K562 (cell line): ENCODE data around the gene NAT9. TPM values are rescaled to one million over a fixed set of nuclear protein-coding genes. Genes with fewer than 3 reads are reported as not detected.

Source experiments
- BRCA1 ChIP-seq, 2 experiments: fragments of 450-650 bp in 1 of 2; sonication (generic) in 1 of 2; formaldehyde crosslinking in 1 of 2; IDR thresholded peaks; 2 replicates each; pipeline versions ENCODE4 v1.5.0 to v1.6.1; 2017 to 2020; ENCODE audit warnings: mild to moderate bottlenecking in 1 of 2, missing genetic modification reagents in 1 of 2
- CBFA2T3 ChIP-seq: fragments of 450-650 bp; IDR thresholded peaks from 2 replicates; pipeline ENCODE4 v1.6.1; 2017
- CEBPB ChIP-seq: fragments of 450-650 bp; IDR thresholded peaks from 2 replicates; pipeline ENCODE4 v1.6.1; 2016; ENCODE audit warnings: missing genetic modification characterization, missing compliant biosample characterization
- CTCFL ChIP-seq: IDR thresholded peaks from 2 replicates; pipeline ENCODE4 v1.6.1; 2011; ENCODE audit warnings: borderline replicate concordance, low read depth, mild to moderate bottlenecking, moderate library complexity, low read length; ENCODE audit not compliant: insufficient read depth, poor library complexity, severe bottlenecking
- NFE2L1 ChIP-seq: fragments of 450-650 bp; IDR thresholded peaks from 2 replicates; pipeline ENCODE4 v1.6.1; 2016; ENCODE audit warnings: missing genetic modification characterization, low read depth, mild to moderate bottlenecking, missing compliant biosample characterization, moderate library complexity, borderline replicate concordance
- SAP30 ChIP-seq: fragments of 200-600 bp; sonication (generic); IDR thresholded peaks from 2 replicates; pipeline ENCODE4 v1.6.1; 2012; ENCODE audit warnings: borderline replicate concordance, low read depth, mild to moderate bottlenecking, moderate library complexity, low read length, control low read depth, inconsistent platforms; ENCODE audit not compliant: insufficient read depth, poor library complexity, severe bottlenecking
- VEZF1 ChIP-seq: fragments of 200-800 bp; sonication (Bioruptor generic); IDR thresholded peaks from 2 replicates; pipeline ENCODE4 v1.6.1; 2017; ENCODE audit warnings: missing genetic modification characterization, missing compliant biosample characterization
- ZFX ChIP-seq: sonication (generic); formaldehyde crosslinking; IDR thresholded peaks from 2 replicates; pipeline ENCODE4 v1.8.0; 2022; ENCODE audit warnings: mild to moderate bottlenecking, missing genetic modification reagents, moderate library complexity
- polyA plus RNA-seq, 8 experiments: library from polyadenylated mRNA; depleted of rRNA in 4 of 8; stranded (reverse) in 5 of 8; unstranded in 3 of 8; fragments of >200 nt; fragmentation: Nextera tagmentation in 2 of 8; fragmentation: Illumina TruSeq in 1 of 8; extraction: Ambion mirVana in 2 of 8; extraction: Trizol in 1 of 8; gene quantifications; 2 replicates each; pipeline versions ENCODE4 v1.2.1 to v1.2.3, GENCODE V29; 2011 to 2014; ENCODE audit warnings: inconsistent platforms in 1 of 8, missing spikeins in 1 of 8
- total RNA-seq, 7 experiments: library from RNA; depleted of rRNA in 6 of 7; stranded (reverse); fragments of >200 nt in 6 of 7; fragmentation: Illumina TruSeq in 2 of 7; extraction: Trizol in 2 of 7; gene quantifications; 2 replicates each; pipeline versions ENCODE4 v1.2.1 to v1.2.3, GENCODE V29; 2011 to 2021; ENCODE audit warnings: low replicate concordance in 1 of 7
- TF ChIP-seq, protein P1 (sequence below): sonication (generic); formaldehyde crosslinking; IDR thresholded peaks from 2 replicates; pipeline ENCODE4 v1.8.0; 2022; ENCODE audit warnings: mild to moderate bottlenecking, missing genetic modification reagents
- TF ChIP-seq, protein P2 (sequence below): fragments of 250-450 bp; sonication (Bioruptor Pico); IDR thresholded peaks from 2 replicates; pipeline ENCODE4 v1.5.0; 2020; ENCODE audit warnings: mild to moderate bottlenecking, borderline replicate concordance
- TF ChIP-seq, protein P3 (sequence below): sonication (generic); formaldehyde crosslinking; IDR thresholded peaks from 2 replicates; pipeline ENCODE4 v1.8.1; 2022; ENCODE audit warnings: missing genetic modification reagents
- TF ChIP-seq, protein P4 (sequence below), 2 experiments: fragments of 450-650 bp in 1 of 2; sonication (generic) in 1 of 2; formaldehyde crosslinking; conservative IDR thresholded peaks; 2 replicates each; pipeline versions ENCODE4 v1.4.0 to v1.8.1; 2020 to 2022; ENCODE audit warnings: mild to moderate bottlenecking in 1 of 2, missing genetic modification reagents in 1 of 2
- TF ChIP-seq, protein P5 (sequence below): fragments of 250-450 bp; sonication (Bioruptor Pico); IDR thresholded peaks from 2 replicates; pipeline ENCODE4 v1.6.1; 2021; ENCODE audit warnings: mild to moderate bottlenecking

The NAT9 gene
- total and polyA plus RNA-seq, 9 of the 15 experiments (the other 6 are each of a cell fraction or from before 2014, with no cell fraction given): 4.2 to 63.6 (median 40.8) TPM

- TF ChIP-seq, protein P1, sequence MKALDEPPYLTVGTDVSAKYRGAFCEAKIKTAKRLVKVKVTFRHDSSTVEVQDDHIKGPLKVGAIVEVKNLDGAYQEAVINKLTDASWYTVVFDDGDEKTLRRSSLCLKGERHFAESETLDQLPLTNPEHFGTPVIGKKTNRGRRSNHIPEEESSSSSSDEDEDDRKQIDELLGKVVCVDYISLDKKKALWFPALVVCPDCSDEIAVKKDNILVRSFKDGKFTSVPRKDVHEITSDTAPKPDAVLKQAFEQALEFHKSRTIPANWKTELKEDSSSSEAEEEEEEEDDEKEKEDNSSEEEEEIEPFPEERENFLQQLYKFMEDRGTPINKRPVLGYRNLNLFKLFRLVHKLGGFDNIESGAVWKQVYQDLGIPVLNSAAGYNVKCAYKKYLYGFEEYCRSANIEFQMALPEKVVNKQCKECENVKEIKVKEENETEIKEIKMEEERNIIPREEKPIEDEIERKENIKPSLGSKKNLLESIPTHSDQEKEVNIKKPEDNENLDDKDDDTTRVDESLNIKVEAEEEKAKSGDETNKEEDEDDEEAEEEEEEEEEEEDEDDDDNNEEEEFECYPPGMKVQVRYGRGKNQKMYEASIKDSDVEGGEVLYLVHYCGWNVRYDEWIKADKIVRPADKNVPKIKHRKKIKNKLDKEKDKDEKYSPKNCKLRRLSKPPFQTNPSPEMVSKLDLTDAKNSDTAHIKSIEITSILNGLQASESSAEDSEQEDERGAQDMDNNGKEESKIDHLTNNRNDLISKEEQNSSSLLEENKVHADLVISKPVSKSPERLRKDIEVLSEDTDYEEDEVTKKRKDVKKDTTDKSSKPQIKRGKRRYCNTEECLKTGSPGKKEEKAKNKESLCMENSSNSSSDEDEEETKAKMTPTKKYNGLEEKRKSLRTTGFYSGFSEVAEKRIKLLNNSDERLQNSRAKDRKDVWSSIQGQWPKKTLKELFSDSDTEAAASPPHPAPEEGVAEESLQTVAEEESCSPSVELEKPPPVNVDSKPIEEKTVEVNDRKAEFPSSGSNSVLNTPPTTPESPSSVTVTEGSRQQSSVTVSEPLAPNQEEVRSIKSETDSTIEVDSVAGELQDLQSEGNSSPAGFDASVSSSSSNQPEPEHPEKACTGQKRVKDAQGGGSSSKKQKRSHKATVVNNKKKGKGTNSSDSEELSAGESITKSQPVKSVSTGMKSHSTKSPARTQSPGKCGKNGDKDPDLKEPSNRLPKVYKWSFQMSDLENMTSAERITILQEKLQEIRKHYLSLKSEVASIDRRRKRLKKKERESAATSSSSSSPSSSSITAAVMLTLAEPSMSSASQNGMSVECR (CRISPR knock-in tag): 0 out of 2 replicates have a peak, but pooled peaks have one; percentile 53
- TF ChIP-seq CTCFL (no peak), BRCA1 (IDR thresholded peaks at IDR 0.05) (no peak), BRCA1 (CRISPR knock-in tag; IDR thresholded peaks at IDR 0.05) (no peak), SAP30 (peak; percentile 9), VEZF1 (CRISPR knock-in tag) (peak; percentile 31; the same call in 1 of the 2 replicates), CEBPB (tag) (no peak), CBFA2T3 (peak; percentile 23; the same call in 1 of the 2 replicates), NFE2L1 (no peak), ZFX (CRISPR knock-in tag) (no peak)
- TF ChIP-seq, protein P2, sequence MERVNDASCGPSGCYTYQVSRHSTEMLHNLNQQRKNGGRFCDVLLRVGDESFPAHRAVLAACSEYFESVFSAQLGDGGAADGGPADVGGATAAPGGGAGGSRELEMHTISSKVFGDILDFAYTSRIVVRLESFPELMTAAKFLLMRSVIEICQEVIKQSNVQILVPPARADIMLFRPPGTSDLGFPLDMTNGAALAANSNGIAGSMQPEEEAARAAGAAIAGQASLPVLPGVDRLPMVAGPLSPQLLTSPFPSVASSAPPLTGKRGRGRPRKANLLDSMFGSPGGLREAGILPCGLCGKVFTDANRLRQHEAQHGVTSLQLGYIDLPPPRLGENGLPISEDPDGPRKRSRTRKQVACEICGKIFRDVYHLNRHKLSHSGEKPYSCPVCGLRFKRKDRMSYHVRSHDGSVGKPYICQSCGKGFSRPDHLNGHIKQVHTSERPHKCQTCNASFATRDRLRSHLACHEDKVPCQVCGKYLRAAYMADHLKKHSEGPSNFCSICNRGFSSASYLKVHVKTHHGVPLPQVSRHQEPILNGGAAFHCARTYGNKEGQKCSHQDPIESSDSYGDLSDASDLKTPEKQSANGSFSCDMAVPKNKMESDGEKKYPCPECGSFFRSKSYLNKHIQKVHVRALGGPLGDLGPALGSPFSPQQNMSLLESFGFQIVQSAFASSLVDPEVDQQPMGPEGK: no peak
- TF ChIP-seq, protein P3, sequence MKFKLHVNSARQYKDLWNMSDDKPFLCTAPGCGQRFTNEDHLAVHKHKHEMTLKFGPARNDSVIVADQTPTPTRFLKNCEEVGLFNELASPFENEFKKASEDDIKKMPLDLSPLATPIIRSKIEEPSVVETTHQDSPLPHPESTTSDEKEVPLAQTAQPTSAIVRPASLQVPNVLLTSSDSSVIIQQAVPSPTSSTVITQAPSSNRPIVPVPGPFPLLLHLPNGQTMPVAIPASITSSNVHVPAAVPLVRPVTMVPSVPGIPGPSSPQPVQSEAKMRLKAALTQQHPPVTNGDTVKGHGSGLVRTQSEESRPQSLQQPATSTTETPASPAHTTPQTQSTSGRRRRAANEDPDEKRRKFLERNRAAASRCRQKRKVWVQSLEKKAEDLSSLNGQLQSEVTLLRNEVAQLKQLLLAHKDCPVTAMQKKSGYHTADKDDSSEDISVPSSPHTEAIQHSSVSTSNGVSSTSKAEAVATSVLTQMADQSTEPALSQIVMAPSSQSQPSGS: no peak
- TF ChIP-seq, protein P4, sequence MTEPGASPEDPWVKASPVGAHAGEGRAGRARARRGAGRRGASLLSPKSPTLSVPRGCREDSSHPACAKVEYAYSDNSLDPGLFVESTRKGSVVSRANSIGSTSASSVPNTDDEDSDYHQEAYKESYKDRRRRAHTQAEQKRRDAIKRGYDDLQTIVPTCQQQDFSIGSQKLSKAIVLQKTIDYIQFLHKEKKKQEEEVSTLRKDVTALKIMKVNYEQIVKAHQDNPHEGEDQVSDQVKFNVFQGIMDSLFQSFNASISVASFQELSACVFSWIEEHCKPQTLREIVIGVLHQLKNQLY (CRISPR knock-in tag; conservative IDR thresholded peaks at IDR 0.05): no peak
- TF ChIP-seq, protein P5, sequence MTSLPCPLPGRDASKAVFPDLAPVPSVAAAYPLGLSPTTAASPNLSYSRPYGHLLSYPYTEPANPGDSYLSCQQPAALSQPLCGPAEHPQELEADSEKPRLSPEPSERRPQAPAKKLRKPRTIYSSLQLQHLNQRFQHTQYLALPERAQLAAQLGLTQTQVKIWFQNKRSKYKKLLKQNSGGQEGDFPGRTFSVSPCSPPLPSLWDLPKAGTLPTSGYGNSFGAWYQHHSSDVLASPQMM (CRISPR knock-in tag): no peak
These were observed 845 bp upstream of the NAT9 start (continued) for GRCh38 chr17:74776990-74777389.
